GM19463 (cell line): ENCODE data around the gene SEPTIN5.
"Not testable (repeated sequence)": the region's sequence is repeated elsewhere in the genome, so short reads cannot be mapped to it uniquely, and the experiment has no call there.

Source experiments
- ATAC-seq: cut with Tn5 transposase; IDR thresholded peaks from one replicate; pipeline ENCODE4 v1.9.1; 2021; ENCODE audit warnings: mild to moderate bottlenecking, moderate library complexity; ENCODE audit not compliant: unreplicated experiment

The SEPTIN5 gene

GRCh38 chr22:19680287-19680881 lies 33.9 kb upstream of the SEPTIN5 start:
- no peak for ATAC-seq

- ATAC-seq = no peak
Measured at GRCh38 chr22:19680911-19681862, 33.1 kb upstream of the SEPTIN5 start.

GRCh38 chr22:19681863-19682245 lies 32.4 kb upstream of the SEPTIN5 start:
- ATAC-seq = no peak

GRCh38 chr22:19686946-19687345 lies 27.4 kb upstream of the SEPTIN5 start:
- no peak for ATAC-seq

DNA sequence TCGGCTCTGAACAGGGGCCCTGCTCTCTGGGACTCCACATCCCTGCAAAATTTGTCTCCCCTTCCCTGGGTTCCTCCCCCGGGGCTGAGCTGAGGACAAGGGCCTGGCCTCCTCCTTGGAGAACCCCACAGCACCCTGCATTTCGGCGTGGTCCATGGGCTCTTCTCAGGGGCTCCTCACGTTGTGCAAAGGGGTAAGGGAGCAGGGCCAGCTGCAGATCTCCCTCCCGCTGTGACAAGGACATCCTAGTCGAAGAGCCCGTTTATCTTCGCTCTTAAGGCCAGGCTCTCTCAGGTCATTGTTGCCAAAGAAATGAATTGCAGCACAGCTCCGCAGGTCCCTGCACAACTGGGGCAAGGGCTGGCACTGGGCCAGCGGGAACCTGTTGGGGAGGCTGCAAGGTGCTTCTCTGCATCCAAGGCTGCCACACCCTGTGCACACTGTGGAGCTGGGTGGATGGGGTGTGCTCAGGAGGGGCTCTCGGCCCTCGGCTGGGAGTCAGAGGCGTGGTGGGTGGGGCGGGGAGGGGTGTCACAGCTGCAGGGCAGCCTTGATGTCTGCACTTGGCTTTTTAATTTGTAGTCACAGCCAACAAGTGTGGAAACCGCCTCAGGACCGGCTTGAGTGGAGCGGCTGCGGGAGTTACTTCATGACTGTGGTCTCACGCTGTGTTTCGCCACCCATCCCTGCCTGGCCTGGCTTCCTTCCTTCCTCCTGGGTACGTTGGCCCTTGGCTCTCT lies 26.6 kb upstream of the SEPTIN5 start:
- ATAC-seq = no peak

DNA sequence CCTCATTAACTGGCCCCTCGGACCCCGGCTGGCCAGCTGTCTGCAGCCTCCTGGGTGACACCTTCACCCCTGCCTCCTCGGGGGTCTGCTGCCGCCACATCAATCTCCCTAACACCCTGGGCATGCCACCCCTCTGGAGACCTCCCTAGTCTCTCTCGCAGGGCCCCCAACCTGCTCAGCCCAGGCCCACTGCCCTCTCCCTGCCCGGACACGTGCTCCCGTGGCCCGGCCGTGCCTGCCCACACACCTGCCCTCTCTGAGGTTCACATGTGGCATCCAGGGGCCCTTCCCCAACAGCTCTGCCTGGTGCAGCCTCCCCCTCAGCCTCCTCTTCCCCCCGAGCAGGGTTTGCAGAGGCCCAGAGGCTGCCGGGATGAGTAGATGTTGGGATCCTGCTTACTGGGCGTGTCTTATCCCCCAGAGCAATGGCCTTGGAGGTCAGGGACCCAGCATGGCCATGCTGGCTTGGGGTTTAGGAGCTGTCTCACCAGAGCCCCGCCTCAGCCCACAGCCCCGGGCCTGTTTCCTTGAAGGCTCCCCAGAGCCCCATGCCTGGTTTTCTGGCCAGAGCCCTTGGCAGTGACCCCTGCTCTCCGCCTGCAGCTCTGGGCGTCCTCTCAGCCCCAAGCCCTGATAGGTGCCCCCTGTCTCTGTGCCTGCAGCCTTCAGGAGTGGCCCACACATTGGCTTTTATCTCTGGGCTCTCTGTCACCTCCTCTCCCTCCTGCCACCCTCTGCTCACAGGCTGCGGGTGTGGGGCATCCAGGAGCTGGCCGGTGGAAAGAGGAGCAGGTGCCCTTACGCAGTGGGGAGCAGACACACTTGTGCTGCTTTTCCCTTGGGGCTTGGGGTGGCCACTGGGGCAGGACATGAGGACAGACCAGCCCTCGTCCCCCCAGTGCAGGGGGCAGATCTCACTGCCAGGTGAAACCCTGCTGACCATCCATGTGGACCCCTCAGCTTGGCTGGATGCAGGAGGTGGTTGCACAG lies 25.7 kb upstream of the SEPTIN5 start:
- no peak for ATAC-seq

- ATAC-seq = no peak
Measured at GRCh38 chr22:19689408-19689807, 24.9 kb upstream of the SEPTIN5 start.

GRCh38 chr22:19691007-19691720 lies 23.1 kb upstream of the SEPTIN5 start:
- ATAC-seq = no peak

DNA sequence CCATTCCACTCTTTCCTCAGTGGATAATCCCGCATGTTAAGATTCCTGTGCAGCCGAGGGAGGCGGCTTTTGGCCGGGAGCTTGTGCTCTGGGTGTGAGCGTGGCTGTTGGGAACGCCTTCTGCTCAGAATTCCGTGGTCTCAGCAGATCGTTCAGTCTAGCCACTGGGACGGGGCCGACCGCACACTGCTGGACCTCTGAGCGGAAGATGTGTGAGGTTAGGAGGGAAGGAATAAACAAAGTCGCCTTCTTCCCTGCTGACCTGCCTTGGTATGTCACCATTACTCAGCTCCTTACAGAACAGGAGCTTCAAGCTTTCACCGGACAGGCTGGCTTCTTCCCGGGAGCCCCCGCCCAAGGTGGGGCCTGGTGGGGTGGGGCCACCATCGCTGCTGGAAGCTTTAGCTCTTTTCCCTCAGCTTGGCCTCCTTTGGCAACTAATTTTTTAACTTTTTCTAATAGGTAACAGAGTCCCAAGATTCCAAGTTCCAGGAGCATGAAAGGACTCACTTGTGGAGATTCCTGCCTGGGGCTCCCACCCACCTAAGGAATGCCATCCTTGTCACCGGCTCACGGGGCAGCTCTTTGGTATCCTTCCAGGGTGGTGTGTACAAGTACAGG lies 22.5 kb upstream of the SEPTIN5 start:
- no peak for ATAC-seq

- no peak for ATAC-seq
Measured at GRCh38 chr22:19693581-19693980, 20.7 kb upstream of the SEPTIN5 start.

GRCh38 chr22:19693981-19694670 lies 20.2 kb upstream of the SEPTIN5 start:
- no peak for ATAC-seq

GRCh38 chr22:19694696-19695095 lies 19.6 kb upstream of the SEPTIN5 start:
- ATAC-seq = no peak

- ATAC-seq = no peak
Measured at GRCh38 chr22:19696504-19697276, 17.6 kb upstream of the SEPTIN5 start.

DNA sequence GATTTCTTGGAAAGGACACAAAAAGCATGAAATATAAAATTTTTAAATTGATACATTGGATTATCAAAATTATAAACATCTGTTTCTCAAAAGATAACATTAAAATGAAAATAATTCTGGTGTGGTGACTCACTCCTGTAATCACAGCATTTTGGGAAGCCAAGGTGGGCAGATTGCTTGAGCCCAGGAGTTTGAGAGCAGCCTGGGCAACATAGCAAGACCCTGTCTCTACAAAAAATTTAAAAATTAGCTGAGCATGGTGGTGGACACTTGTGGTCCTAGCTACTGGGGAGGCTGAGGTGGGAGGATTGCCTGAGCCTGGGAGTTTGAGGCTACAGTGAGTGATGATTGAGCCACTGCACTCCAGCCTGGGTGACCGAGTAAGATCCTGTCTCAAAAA lies 16.4 kb upstream of the SEPTIN5 start:
- ATAC-seq = not testable (repeated sequence)

- no peak for ATAC-seq
Measured at GRCh38 chr22:19700790-19701419, 13.4 kb upstream of the SEPTIN5 start.

DNA sequence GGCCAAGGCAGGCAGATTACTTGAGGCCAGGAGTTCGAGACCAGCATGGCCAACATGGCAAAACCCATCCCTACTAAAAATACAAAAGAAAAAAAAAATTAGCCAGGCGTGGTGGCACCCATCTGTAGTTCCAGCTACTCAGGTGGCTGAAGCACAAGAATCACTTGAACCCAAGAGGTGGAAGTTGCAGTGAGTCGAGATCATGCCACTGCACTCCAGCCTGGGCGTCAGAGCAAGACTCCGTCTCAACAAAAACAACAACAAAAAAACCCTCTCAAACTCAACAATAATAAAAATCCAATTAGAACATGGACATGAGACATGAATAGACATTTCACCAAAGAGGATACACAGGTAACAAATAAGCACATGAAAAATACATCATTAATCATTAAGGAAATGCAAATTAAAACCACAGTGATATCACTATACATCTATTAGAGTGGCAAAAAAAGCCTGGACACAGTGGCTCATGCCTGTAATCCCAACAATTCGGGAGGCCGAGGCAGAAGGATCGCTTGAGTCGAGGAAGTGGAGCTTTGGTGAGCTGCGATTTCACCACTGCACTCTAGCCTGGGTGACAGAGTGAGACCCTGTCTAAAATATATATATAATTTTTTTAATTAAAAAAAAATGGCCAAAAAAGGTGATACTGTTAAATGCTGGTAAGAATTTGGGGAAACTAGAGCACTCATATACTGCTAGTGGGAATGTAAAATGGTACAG lies 12.7 kb upstream of the SEPTIN5 start:
- ATAC-seq = no peak

DNA sequence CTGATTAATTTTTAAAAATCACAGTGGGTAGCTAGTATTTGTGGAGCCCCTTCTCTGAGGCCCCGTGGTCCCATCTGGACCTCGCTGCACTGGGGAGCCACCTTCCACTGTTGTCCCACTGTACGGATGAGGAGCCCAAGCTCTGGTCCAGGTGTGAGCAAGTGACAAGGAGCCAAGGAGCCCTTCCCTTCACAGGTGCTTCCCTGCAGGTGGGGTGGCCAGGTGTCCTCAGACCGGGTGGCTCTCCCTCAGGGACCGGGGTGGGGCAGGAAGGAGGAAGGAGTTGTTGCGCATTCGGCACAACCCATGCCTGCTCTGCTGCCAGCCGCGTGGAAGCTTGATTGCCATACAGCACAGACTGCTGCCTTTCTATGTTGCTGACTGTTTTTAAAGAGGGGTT lies 10.4 kb upstream of the SEPTIN5 start:
- ATAC-seq = no peak
